Measurements from ENCODE around the gene MAPKBP1. TPM values are rescaled to one million over a fixed set of nuclear protein-coding genes. Genes with fewer than 3 reads are reported as not detected.

Gene MAPKBP1
- total RNA-seq, 3 donors from 2014 or later (not counting 1 experiment from before 2014, with no cell fraction given): 44.8 to 55.4 (median 49.0) TPM

- H3K4me1 ChIP-seq (ENCODE audit: control insufficient read depth, insufficient read depth, low read length): peaks cover 34% of the 10 kb centered on the region
- no peaks in the 10 kb centered on the region for H3K27me3 Mint-ChIP-seq (ENCODE audit: low read depth in 2 of 2)
- no peak overlapping the region for H3K4me3 ChIP-seq (ENCODE audit: low read length)
- no peak overlapping the region for H3K27ac Mint-ChIP-seq
- peaks cover 22% of the 10 kb centered on the region for H3K36me3 ChIP-seq (ENCODE audit: control insufficient read depth, insufficient read depth, low read length)
- intact Hi-C loops (cut with micrococcal nuclease): no loop called here
- no peak for DNase-seq
- no peak for ATAC-seq
- 93% methylated on average over 23 of the region's 23 CpGs for WGBS (ENCODE audit: insufficient coverage)
- no peaks in the 10 kb centered on the region for H3K36me3 Mint-ChIP-seq
- H3K27me3 ChIP-seq (ENCODE audit: control insufficient read depth, insufficient read depth, low read length): no peaks in the 10 kb centered on the region
- H3K9me3 Mint-ChIP-seq: no peaks in the 10 kb centered on the region
- H3K9me3 ChIP-seq (ENCODE audit: control insufficient read depth, insufficient read depth, low read length): no peaks in the 10 kb centered on the region
- H3K27ac ChIP-seq (ENCODE audit: low read length): no peak overlapping the region
- TF ChIP-seq CTCF (IDR thresholded peaks at IDR 0.05): no peak
- H3K4me3 Mint-ChIP-seq: no peak overlapping the region
- peaks cover 12 to 30% of the 10 kb centered on the region in 2 donors for H3K4me1 Mint-ChIP-seq
These were observed 62.6 kb downstream of the MAPKBP1 start for GRCh38 chr15:41836713-41837454.

GRCh38 chr15:41838400-41838897, 64.2 kb downstream of the MAPKBP1 start, which contains the start of gene PLA2G4B:
PLA2G4B (plus strand) TSS chr15:41838847; CDS start chr15:41838914, 67 bp downstream.
- no peaks in the 10 kb centered on the region for H3K36me3 Mint-ChIP-seq
- Histone ChIP-seq H3K4me1 (ENCODE audit: control insufficient read depth, insufficient read depth, low read length) (peaks cover 24% of the 10 kb centered on the region), H3K4me3 (ENCODE audit: low read length) (no peak within 1 kb of the TSS), H3K36me3 (ENCODE audit: control insufficient read depth, insufficient read depth, low read length) (peaks cover 26% of the 10 kb centered on the region), H3K27ac (ENCODE audit: low read length) (no peak within 1 kb of the TSS), H3K27me3 (ENCODE audit: control insufficient read depth, insufficient read depth, low read length) (no peaks in the 10 kb centered on the region), H3K9me3 (ENCODE audit: control insufficient read depth, insufficient read depth, low read length) (no peaks in the 10 kb centered on the region)
- DNase-seq: no peak
- peaks cover 0 to 22% of the 10 kb centered on the region in 2 donors for H3K4me1 Mint-ChIP-seq
- no peak for ATAC-seq
- 96% methylated on average over 6 of the region's 6 CpGs for WGBS (ENCODE audit: insufficient coverage)
- no peaks in the 10 kb centered on the region for H3K27me3 Mint-ChIP-seq (ENCODE audit: low read depth in 2 of 2)
- no peak within 1 kb of the TSS for H3K27ac Mint-ChIP-seq
- no peak within 1 kb of the TSS for H3K4me3 Mint-ChIP-seq
- H3K9me3 Mint-ChIP-seq: no peaks in the 10 kb centered on the region
- intact Hi-C loops (cut with micrococcal nuclease): no loop called here
- no peak for TF ChIP-seq CTCF (IDR thresholded peaks at IDR 0.05)

GRCh38 chr15:41839781-41840491, 65.7 kb downstream of the MAPKBP1 start:
- DNase-seq (no peak), ATAC-seq (peak in 1 of 3 donors; percentile 36)
- intact Hi-C loops (cut with micrococcal nuclease): no loop called here
- Mint-ChIP-seq H3K36me3 (no peaks in the 10 kb centered on the region), H3K9me3 (no peaks in the 10 kb centered on the region), H3K27me3 (ENCODE audit: low read depth in 2 of 2) (no peaks in the 10 kb centered on the region), H3K4me1 (peaks cover 0 to 17% of the 10 kb centered on the region in 2 donors), H3K4me3 (no peak overlapping the region), H3K27ac (peak overlapping the region in 1 of 2 donors; percentile 68)
- Histone ChIP-seq H3K27ac (ENCODE audit: low read length) (no peak overlapping the region), H3K36me3 (ENCODE audit: control insufficient read depth, insufficient read depth, low read length) (peaks cover 28% of the 10 kb centered on the region), H3K4me1 (ENCODE audit: control insufficient read depth, insufficient read depth, low read length) (peaks cover 24% of the 10 kb centered on the region), H3K4me3 (ENCODE audit: low read length) (no peak overlapping the region), H3K9me3 (ENCODE audit: control insufficient read depth, insufficient read depth, low read length) (no peaks in the 10 kb centered on the region), H3K27me3 (ENCODE audit: control insufficient read depth, insufficient read depth, low read length) (no peaks in the 10 kb centered on the region)
- 94% methylated on average over 14 of the region's 16 CpGs for WGBS (ENCODE audit: insufficient coverage)
- TF ChIP-seq CTCF (IDR thresholded peaks at IDR 0.05): no peak

Measured in natural killer cell (primary cell).